Endothelial cell of umbilical vein (primary cell): Measurements from ENCODE around the gene OR10V1. TPM values are rescaled to one million over a fixed set of nuclear protein-coding genes. Genes with fewer than 3 reads are reported as not detected.
"Not testable (repeated sequence)": the region's sequence is repeated elsewhere in the genome, so short reads cannot be mapped to it uniquely, and the experiment has no call there.

Source experiments
- BruUV-seq: library from RNA; stranded (reverse); fragments of 400-500 nt; replicated peaks from 2 replicates; lab custom pipeline; 2021; lab: Mats Ljungman, UMichigan
- CTCF ChIA-PET: fragments of 300-600, 350-600 bp; sonication (Branson Sonifier 250); formaldehyde crosslinking; loops from one replicate; lab custom pipeline; 2021; ENCODE audit warnings: antibody characterized with exemption, inconsistent platforms; lab: Charles Lee
- POLR2A ChIA-PET: fragments of 300-600, 350-600 bp; sonication (Branson Sonifier 250); formaldehyde crosslinking; loops from one replicate; lab custom pipeline; 2021; ENCODE audit warnings: antibody characterized with exemption, inconsistent platforms; lab: Charles Lee
- DNase-seq: peaks from one replicate; pipeline ENCODE4 v3.0.0-alpha.2; 2011; ENCODE audit warnings: low read depth, low spot score
- FAIRE-seq: peaks from 2 replicates; lab custom pipeline; 2011; peaks lifted over from hg19 to GRCh38; lab: Jason Lieb, UNC
- H2AFZ ChIP-seq: 2 replicates; pipeline ENCODE4 v1.6.0; 2012; ENCODE audit warnings: low read depth, low read length, control low read depth, inconsistent platforms
- H3K27ac ChIP-seq: 2 replicates; pipeline ENCODE4 v1.5.1; 2011; ENCODE audit warnings: low read depth, mild to moderate bottlenecking, control low read depth, low read length, moderate library complexity; ENCODE audit not compliant: insufficient read depth
- H3K27me3 ChIP-seq, 2 experiments: 2 replicates each; pipeline versions ENCODE4 v1.6.0 to v1.6.1; 2011; ENCODE audit warnings: low read length in 2 of 2, mixed read lengths in 1 of 2; ENCODE audit not compliant: control insufficient read depth in 2 of 2, insufficient read depth in 2 of 2
- H3K36me3 ChIP-seq, 2 experiments: 2 replicates in 1 of 2; 3 replicates in 1 of 2; pipeline ENCODE4 v1.5.1; 2011; ENCODE audit warnings: low read length in 2 of 2, mild to moderate bottlenecking in 1 of 2, moderate library complexity in 1 of 2; ENCODE audit not compliant: control insufficient read depth in 2 of 2, insufficient read depth in 2 of 2; ENCODE audit errors: extremely low read depth in 1 of 2
- H3K4me1 ChIP-seq: 3 replicates; pipeline ENCODE4 v1.5.1; 2011; ENCODE audit warnings: mild to moderate bottlenecking, low read length; ENCODE audit not compliant: control insufficient read depth, insufficient read depth; ENCODE audit errors: extremely low read depth
- H3K4me2 ChIP-seq: 2 replicates; pipeline ENCODE4 v1.6.1; 2011; ENCODE audit warnings: low read length, control low read depth, mixed read lengths; ENCODE audit not compliant: insufficient read depth
- H3K4me3 ChIP-seq, 3 experiments: fragments of 200-600 bp in 1 of 3; sonication (generic), shearing (Covaris generic) in 1 of 3; replicated peaks in 1 of 3; 2 replicates each; pipeline ENCODE4 v1.5.1; 2011 to 2016; ENCODE audit warnings: control low read depth in 3 of 3, low read length in 3 of 3, mild to moderate bottlenecking in 2 of 3, inconsistent platforms in 1 of 3, low read depth in 1 of 3, moderate library complexity in 1 of 3; ENCODE audit not compliant: insufficient read depth in 1 of 3
- H3K79me2 ChIP-seq: 2 replicates; pipeline ENCODE4 v1.6.0; 2012; ENCODE audit warnings: low read length, inconsistent platforms; ENCODE audit not compliant: control insufficient read depth, insufficient read depth
- H3K9ac ChIP-seq: replicated peaks from 2 replicates; pipeline ENCODE3; 2011; ENCODE audit warnings: low read length, control low read depth; ENCODE audit not compliant: insufficient read depth; ENCODE audit errors: extremely low read depth
- H3K9me1 ChIP-seq: replicated peaks from 3 replicates; pipeline ENCODE4 v1.6.0; 2011; ENCODE audit warnings: mild to moderate bottlenecking, low read length; ENCODE audit not compliant: control insufficient read depth, insufficient read depth; ENCODE audit errors: extremely low read depth
- H3K9me3 ChIP-seq: replicated peaks from 2 replicates; pipeline ENCODE4 v1.5.1; 2012; ENCODE audit warnings: low read length, inconsistent platforms; ENCODE audit not compliant: control insufficient read depth, insufficient read depth
- H4K20me1 ChIP-seq: replicated peaks from 2 replicates; pipeline ENCODE3; 2011; ENCODE audit warnings: mild to moderate bottlenecking, low read length; ENCODE audit not compliant: control insufficient read depth, insufficient read depth; ENCODE audit errors: extremely low read depth
- CTCF ChIP-seq, 2 donors: IDR thresholded peaks; 1 replicate in 1 of 2; 2 replicates in 1 of 2; pipeline ENCODE4 v1.5.1; 2011; ENCODE audit warnings: low read length in 2 of 2, mild to moderate bottlenecking in 2 of 2, moderate library complexity in 2 of 2, control low read depth in 1 of 2, inconsistent platforms in 1 of 2, low read depth in 1 of 2; ENCODE audit not compliant: insufficient read depth in 1 of 2; ENCODE audit errors: extremely low read depth in 1 of 2
- EZH2 ChIP-seq: IDR thresholded peaks from 2 replicates; pipeline ENCODE4 v1.6.1; 2012; ENCODE audit warnings: borderline replicate concordance, low read depth, mild to moderate bottlenecking, moderate library complexity, low read length, inconsistent platforms; ENCODE audit not compliant: severe bottlenecking
- FOS ChIP-seq: IDR thresholded peaks from 2 replicates; pipeline ENCODE4 v1.6.1; 2011; ENCODE audit warnings: mild to moderate bottlenecking, low read length, moderate library complexity, borderline replicate concordance; ENCODE audit not compliant: insufficient read depth
- GATA2 ChIP-seq: IDR thresholded peaks from 2 replicates; pipeline ENCODE4 v1.7.0; 2011; ENCODE audit warnings: low read depth, mild to moderate bottlenecking, moderate library complexity, mixed read lengths, low read length; ENCODE audit not compliant: insufficient read length, insufficient read depth
- JUN ChIP-seq: IDR thresholded peaks from 2 replicates; pipeline ENCODE4 v1.6.1; 2011; ENCODE audit warnings: borderline replicate concordance, low read depth; ENCODE audit not compliant: insufficient read length, insufficient read depth
- MAX ChIP-seq: IDR thresholded peaks from 2 replicates; pipeline ENCODE4 v1.6.1; 2011; ENCODE audit not compliant: insufficient read depth, insufficient read length
- MYC ChIP-seq: IDR thresholded peaks from one replicate; pipeline ENCODE4 v1.6.1; 2011; ENCODE audit warnings: mild to moderate bottlenecking, low read depth, low read length
- POLR2A ChIP-seq: IDR thresholded peaks from 2 replicates; pipeline ENCODE4 v1.6.1; 2012; ENCODE audit warnings: low read depth, mild to moderate bottlenecking, control low read depth, low read length
- POLR2AphosphoS5 ChIP-seq: IDR thresholded peaks from 2 replicates; pipeline ENCODE4 v1.6.1; 2012; ENCODE audit warnings: low read depth, mild to moderate bottlenecking, control low read depth, low read length, moderate library complexity; ENCODE audit not compliant: insufficient read depth
- dilution Hi-C: fragments of 300-500 bp; cut with MboI; formaldehyde crosslinking; loops from one replicate; pipeline ENCODE4 v1.15.0; 2019; ENCODE audit warnings: low sequenced_read_pairs; ENCODE audit not compliant: extremely low pct_ligation_motif_present
- intact Hi-C: fragments of 100-400 bp; cut with micrococcal nuclease; formaldehyde crosslinking; loops from one replicate; pipeline ENCODE4 v1.10.0; 2022
- polyA plus RNA-seq, 4 experiments: library from polyadenylated mRNA; depleted of rRNA in 3 of 4; stranded (reverse) in 3 of 4; unstranded in 1 of 4; fragments of >200 nt; gene quantifications; 2 replicates each; pipeline versions ENCODE4 v1.2.1 to v1.2.3, GENCODE V29; 2011 to 2012; ENCODE audit warnings: missing spikeins in 1 of 4
- total RNA-seq: library from RNA; stranded (reverse); gene quantifications from 2 replicates; pipeline ENCODE4 v1.2.3, GENCODE V29; 2021

The OR10V1 gene
- total and polyA plus RNA-seq, 2 donors (not counting 3 experiments of a cell fraction or from before 2014, with no cell fraction given), result not detected

- Histone ChIP-seq H3K4me1 (no peaks in the 10 kb centered on the region), H3K9ac (no peak overlapping the region), H3K9me1 (no peaks in the 10 kb centered on the region), H3K27me3 (peaks cover 2% of the 10 kb centered on the region in 2 experiments), H3K9me3 (no peaks in the 10 kb centered on the region), H4K20me1 (no peaks in the 10 kb centered on the region), H3K4me3 (no peak overlapping the region), H3K79me2 (no peaks in the 10 kb centered on the region), H3K36me3 (no peaks in the 10 kb centered on the region), H3K4me2 (no peak overlapping the region), H3K27ac (no peak overlapping the region), H2AFZ (no peak overlapping the region)
- POLR2A ChIA-PET, result no interaction called here
- CTCF ChIA-PET, result no interaction called here
- TF ChIP-seq EZH2 (no peak), MYC (no peak), JUN (no peak), POLR2A (no peak), GATA2 (no peak), CTCF (IDR thresholded peaks at IDR 0.05; ENCODE audit: extremely low read depth in 1 of 2, insufficient read depth in 1 of 2, low read depth in 1 of 2, low read length in 2 of 2) (no peak), FOS (no peak), POLR2AphosphoS5 (no peak), MAX (no peak)
- DNase-seq (no peak), FAIRE-seq (no peak)
- BruUV-seq, result no TSS peak
- intact Hi-C loops, result loop anchor here (10.0 kb wide), 1 partner anchor 254 kb away; the partner anchor contains the start of gene OR5A1
- dilution Hi-C loops, result no loop called here
These were observed 24.6 kb downstream of the OR10V1 start for GRCh38 chr11:59689015-59689414.

- POLR2A ChIA-PET, H3K9me1 ChIP-seq, dilution Hi-C loops, H2AFZ ChIP-seq, H3K27ac ChIP-seq, H4K20me1 ChIP-seq, H3K27me3 ChIP-seq, H3K9ac ChIP-seq, BruUV-seq, H3K9me3 ChIP-seq, H3K4me2 ChIP-seq, H3K36me3 ChIP-seq, H3K4me3 ChIP-seq, H3K4me1 ChIP-seq, FAIRE-seq, H3K79me2 ChIP-seq, DNase-seq: not testable (repeated sequence)
- CTCF ChIA-PET, result interaction anchor here (0.8 to 1.6 kb wide), 3 partner anchors 16 to 144 kb away, joined by 3 to 13 read pairs (median 4); no protein-coding TSS in a partner anchor
- intact Hi-C loops, result loop anchor here (10.0 kb wide), 1 partner anchor 246 kb away; the partner anchor contains the start of gene OR5A1
These were observed 32.4 kb downstream of the OR10V1 start for GRCh38 chr11:59681260-59681725.
